Upper lobe of left lung (tissue), 6 donors: ENCODE data around the gene B3GALNT1. TPM values are rescaled to one million over a fixed set of nuclear protein-coding genes. Genes with fewer than 3 reads are reported as not detected.

Source experiments
- ATAC-seq, 2 donors: fragments of 200-7000 bp; cut with Tn5 transposase; one replicate each; pipeline ENCODE4 v1.9.1; 2022; ENCODE audit warnings: mild to moderate bottlenecking in 2 of 2, moderate library complexity in 2 of 2; ENCODE audit not compliant: low FRiP score in 2 of 2
- DNase-seq, 2 donors: peaks; one replicate each; pipeline ENCODE4 v3.0.0-alpha.2; 2019 to 2020
- H3K27ac ChIP-seq, 4 donors: fragments of 200-600 bp; sonication (generic); one replicate each; pipeline ENCODE4 v1.5.1; 2016 to 2019
- H3K27me3 ChIP-seq, 4 donors: fragments of 200-600 bp; sonication (generic); one replicate each; pipeline ENCODE4 v1.5.1; 2017 to 2019
- H3K36me3 ChIP-seq, 4 donors: fragments of 200-600 bp; sonication (generic); one replicate each; pipeline ENCODE4 v1.5.1; 2016 to 2019
- H3K4me1 ChIP-seq, 4 donors: fragments of 200-600 bp; sonication (generic); one replicate each; pipeline ENCODE4 v1.5.1; 2018 to 2019
- H3K4me3 ChIP-seq, 4 donors: fragments of 200-600 bp; sonication (generic); one replicate each; pipeline ENCODE4 v1.5.1; 2017 to 2019; ENCODE audit warnings: mild to moderate bottlenecking in 2 of 4, moderate library complexity in 1 of 4
- H3K9me3 ChIP-seq, 4 donors: fragments of 200-600 bp; sonication (generic); one replicate each; pipeline ENCODE4 v1.5.1; 2018 to 2019
- EP300 ChIP-seq, 4 donors: sonication (generic); formaldehyde crosslinking; IDR thresholded peaks; one replicate each; pipeline ENCODE4 v1.5.1; 2017; ENCODE audit warnings: antibody characterized with exemption in 4 of 4, control low read depth in 2 of 4
- POLR2A ChIP-seq, 4 donors: fragments of 450-650 bp; IDR thresholded peaks; one replicate each; pipeline ENCODE4 v1.5.1; 2016 to 2017; ENCODE audit warnings: antibody characterized with exemption in 4 of 4, mild to moderate bottlenecking in 2 of 4
- POLR2AphosphoS5 ChIP-seq, 2 donors: sonication (generic); formaldehyde crosslinking; IDR thresholded peaks; one replicate each; pipeline ENCODE4 v1.5.1; 2017; ENCODE audit warnings: antibody characterized with exemption in 2 of 2
- WGBS, 2 donors: methylation state at CpG; one replicate each; pipeline ENCODE4 v1.1.5; 2017 to 2018; 5-methylcytosine and 5-hydroxymethylcytosine counted together
- total RNA-seq, 6 donors: library from RNA; depleted of rRNA in 4 of 6; stranded (reverse); fragments of >200 nt in 4 of 6; gene quantifications; one replicate each; pipeline versions ENCODE4 v1.1.0 to v1.2.1, GENCODE V29; 2016 to 2021
- TF ChIP-seq, protein P1 (sequence below), 6 experiments: fragments of 450-650 bp in 4 of 6; fragments of 200-600 bp in 2 of 6; sonication (generic) in 2 of 6; IDR thresholded peaks; one replicate each; pipeline ENCODE4 v1.5.1; 2016 to 2019; ENCODE audit warnings: antibody characterized with exemption in 6 of 6
- donor health status: DM: no; HTN: no; CAD: no; lungs with moderate emphysema.
- donor health status: DM: no; HTN: yes; CAD: no; lungs with severe emphysema.

Gene B3GALNT1, protein sequence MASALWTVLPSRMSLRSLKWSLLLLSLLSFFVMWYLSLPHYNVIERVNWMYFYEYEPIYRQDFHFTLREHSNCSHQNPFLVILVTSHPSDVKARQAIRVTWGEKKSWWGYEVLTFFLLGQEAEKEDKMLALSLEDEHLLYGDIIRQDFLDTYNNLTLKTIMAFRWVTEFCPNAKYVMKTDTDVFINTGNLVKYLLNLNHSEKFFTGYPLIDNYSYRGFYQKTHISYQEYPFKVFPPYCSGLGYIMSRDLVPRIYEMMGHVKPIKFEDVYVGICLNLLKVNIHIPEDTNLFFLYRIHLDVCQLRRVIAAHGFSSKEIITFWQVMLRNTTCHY
- 10 to 100 TPM; 14.7 to 31.2 (median 23.3) TPM for total RNA-seq

DNA sequence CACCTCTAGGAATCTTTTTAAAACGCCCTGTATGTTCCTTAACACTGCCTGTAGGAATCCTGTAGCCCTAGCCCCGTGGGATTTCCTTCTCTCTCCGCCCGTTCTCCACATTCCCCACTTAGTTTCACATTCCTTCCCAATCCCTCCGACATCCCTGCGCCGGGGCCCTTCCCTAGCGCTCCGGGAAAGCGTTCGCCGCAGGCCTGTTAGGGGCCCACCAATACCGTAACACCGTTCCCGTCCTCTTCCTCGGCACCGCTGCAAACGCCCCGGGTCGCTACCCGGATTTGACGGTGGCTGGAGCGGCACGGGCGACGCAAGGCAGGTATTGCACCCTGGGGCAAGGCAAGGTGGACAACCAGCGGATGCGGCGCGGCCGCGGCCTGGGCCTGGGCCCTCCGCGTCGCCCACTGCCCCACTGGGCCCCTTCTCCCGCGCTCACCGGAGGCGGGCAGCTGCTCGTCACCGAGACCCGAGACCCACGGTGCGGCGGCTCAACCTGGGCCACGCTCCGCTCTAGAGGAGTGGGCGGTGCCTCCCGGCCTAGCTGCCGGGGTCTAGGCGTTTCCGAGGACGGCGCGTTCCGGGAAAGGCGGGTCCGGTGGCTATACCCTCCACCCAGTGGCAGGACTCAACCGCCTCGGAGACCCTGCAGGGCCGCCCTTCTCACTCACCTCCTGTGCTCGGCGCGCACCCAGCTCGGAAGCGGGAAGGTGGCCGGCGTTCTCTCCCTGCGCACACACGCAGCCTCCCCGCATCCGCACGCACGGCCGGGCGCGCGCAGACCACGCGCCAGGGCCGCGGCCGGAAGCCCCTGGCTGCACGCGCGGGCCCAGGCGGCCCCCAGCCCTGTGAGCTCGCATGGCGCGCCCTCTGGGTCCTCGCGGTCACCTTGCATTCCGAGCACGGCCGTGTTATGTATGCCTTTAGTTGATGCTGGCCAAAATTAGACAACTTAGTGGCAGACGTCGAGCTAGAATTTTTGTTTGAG, at the start of gene B3GALNT1:
Gene B3GALNT1, minus strand, starts transcription at position 789 of the 991 bp plus-strand sequence. CDS start 18,595 bp downstream, outside the sequence.
- peak in 1 of 4 donors; percentile 57 for TF ChIP-seq EP300 (IDR thresholded peaks at IDR 0.05)
- TF ChIP-seq, protein P1, sequence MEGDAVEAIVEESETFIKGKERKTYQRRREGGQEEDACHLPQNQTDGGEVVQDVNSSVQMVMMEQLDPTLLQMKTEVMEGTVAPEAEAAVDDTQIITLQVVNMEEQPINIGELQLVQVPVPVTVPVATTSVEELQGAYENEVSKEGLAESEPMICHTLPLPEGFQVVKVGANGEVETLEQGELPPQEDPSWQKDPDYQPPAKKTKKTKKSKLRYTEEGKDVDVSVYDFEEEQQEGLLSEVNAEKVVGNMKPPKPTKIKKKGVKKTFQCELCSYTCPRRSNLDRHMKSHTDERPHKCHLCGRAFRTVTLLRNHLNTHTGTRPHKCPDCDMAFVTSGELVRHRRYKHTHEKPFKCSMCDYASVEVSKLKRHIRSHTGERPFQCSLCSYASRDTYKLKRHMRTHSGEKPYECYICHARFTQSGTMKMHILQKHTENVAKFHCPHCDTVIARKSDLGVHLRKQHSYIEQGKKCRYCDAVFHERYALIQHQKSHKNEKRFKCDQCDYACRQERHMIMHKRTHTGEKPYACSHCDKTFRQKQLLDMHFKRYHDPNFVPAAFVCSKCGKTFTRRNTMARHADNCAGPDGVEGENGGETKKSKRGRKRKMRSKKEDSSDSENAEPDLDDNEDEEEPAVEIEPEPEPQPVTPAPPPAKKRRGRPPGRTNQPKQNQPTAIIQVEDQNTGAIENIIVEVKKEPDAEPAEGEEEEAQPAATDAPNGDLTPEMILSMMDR (IDR thresholded peaks at IDR 0.05): peak in 3 of 6 experiments; percentile 12 to 22 (median 14)
- TF ChIP-seq POLR2A (IDR thresholded peaks at IDR 0.05): peak in 2 of 4 donors; percentile 44 to 46
- TF ChIP-seq POLR2AphosphoS5 (IDR thresholded peaks at IDR 0.05): peak; percentile 10 to 28
- Histone ChIP-seq H3K4me3 (peak within 1 kb of the TSS; percentile 60 to 87 (median 82)), H3K27ac (peak within 1 kb of the TSS; percentile 84 to 90 (median 86)), H3K9me3 (no peaks in the 10 kb centered on the region), H3K36me3 (peaks cover 0 to 11% (median 0%) of the 10 kb centered on the region in 4 donors), H3K27me3 (no peaks in the 10 kb centered on the region), H3K4me1 (peaks cover 0 to 10% (median 6%) of the 10 kb centered on the region in 4 donors)
- ATAC-seq: peak; percentile 78 to 87
- DNase-seq: peak; percentile 45 to 91
- 2 to 3% methylated on average over 27 to 62 of the region's 97 CpGs for WGBS, 2 donors

DNA sequence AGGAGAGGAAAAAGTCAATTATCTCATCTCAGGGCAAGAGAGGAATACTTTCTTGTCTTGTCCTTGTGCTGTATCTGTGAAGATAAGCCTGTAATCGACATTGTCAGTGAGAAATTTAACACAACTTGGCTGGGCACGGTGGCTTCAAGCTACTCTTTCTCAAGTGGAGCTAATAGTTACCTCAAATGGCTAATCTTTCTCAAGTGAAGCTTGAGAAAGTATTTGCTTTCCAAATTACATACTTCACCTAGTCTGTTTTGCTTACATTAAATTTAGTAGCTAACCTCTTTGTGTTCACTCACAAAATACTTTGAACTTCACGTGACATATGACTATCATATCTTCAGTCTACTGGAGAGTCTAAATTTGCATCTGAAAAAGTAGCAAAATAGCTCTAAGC, 48.3 kb upstream of the B3GALNT1 start:
- Histone ChIP-seq H3K36me3 (no peaks in the 10 kb centered on the region), H3K27ac (no peak overlapping the region), H3K9me3 (no peaks in the 10 kb centered on the region), H3K4me3 (no peak overlapping the region), H3K4me1 (no peaks in the 10 kb centered on the region), H3K27me3 (no peaks in the 10 kb centered on the region)
- 52 to 62% methylated on average over 3 of the region's 3 CpGs for WGBS, 2 donors
- ATAC-seq (no peak), DNase-seq (no peak)
- TF ChIP-seq POLR2A (IDR thresholded peaks at IDR 0.05): no peak
- TF ChIP-seq, protein P1 (IDR thresholded peaks at IDR 0.05): no peak

DNA sequence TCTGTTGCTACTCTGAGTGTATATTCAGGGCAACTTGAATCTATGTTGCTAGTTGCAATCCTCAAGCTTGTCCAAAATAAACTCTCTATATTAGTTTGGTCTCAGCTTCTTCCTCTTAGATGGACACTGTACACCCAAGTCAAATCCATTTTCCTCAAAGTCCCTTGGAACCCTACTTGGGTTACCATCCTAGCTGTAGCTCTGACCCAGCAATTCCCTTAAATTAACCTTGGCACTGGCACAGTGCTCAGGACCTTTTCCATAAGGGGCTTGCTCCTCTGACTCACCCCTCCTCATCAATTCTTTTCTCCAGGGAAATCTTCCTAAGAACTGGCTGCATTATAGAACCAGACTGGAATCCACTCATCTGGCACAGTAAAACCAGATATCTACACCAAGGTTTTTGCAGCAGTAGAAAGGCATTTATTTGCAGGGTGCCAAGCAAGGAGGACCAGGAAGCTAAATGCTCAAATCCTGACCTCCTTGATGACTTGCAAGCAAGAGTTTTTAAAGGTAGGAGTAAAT, 44.9 kb upstream of the B3GALNT1 start:
- Histone ChIP-seq H3K4me3 (no peak overlapping the region), H3K27me3 (no peaks in the 10 kb centered on the region), H3K27ac (no peak overlapping the region), H3K9me3 (no peaks in the 10 kb centered on the region), H3K36me3 (no peaks in the 10 kb centered on the region), H3K4me1 (no peaks in the 10 kb centered on the region)
- TF ChIP-seq, protein P1 (IDR thresholded peaks at IDR 0.05): no peak
- TF ChIP-seq POLR2A (IDR thresholded peaks at IDR 0.05) (no peak), EP300 (IDR thresholded peaks at IDR 0.05) (no peak), POLR2AphosphoS5 (IDR thresholded peaks at IDR 0.05) (no peak)
- ATAC-seq: no peak
- no peak for DNase-seq

DNA sequence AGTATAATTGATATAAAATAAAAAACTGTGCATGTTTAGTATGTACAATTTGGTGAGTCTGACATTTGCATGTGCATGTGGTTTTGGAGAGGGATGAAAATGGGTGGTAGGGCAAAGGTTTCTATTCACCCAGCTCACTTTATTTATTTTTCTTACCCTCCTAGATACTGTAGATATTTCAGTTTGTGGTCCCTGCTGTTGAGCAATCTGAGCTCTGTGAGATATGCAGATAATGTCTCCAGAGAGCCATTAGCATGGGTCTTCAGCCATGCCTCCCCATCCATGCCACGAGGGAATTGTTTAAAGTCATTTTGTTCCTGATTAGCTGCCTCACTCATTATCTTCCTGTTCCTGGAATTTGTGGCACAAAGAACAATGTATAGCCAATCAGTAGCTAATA, 44.4 kb upstream of the B3GALNT1 start:
- TF ChIP-seq EP300 (IDR thresholded peaks at IDR 0.05) (no peak), POLR2A (IDR thresholded peaks at IDR 0.05) (no peak), POLR2AphosphoS5 (IDR thresholded peaks at IDR 0.05) (no peak)
- TF ChIP-seq, protein P1 (IDR thresholded peaks at IDR 0.05): no peak
- Histone ChIP-seq H3K9me3 (no peaks in the 10 kb centered on the region), H3K36me3 (no peaks in the 10 kb centered on the region), H3K4me1 (no peaks in the 10 kb centered on the region), H3K4me3 (no peak overlapping the region), H3K27me3 (no peaks in the 10 kb centered on the region), H3K27ac (no peak overlapping the region)
- DNase-seq: no peak
- WGBS, 2 donors: 15 to 25% methylated on average over 1 of the region's 1 CpG
- no peak for ATAC-seq
